CD4-positive, CD25-positive, alpha-beta regulatory T cell (primary cell): ENCODE data around the gene HEXA. TPM values are rescaled to one million over a fixed set of nuclear protein-coding genes. Genes with fewer than 3 reads are reported as not detected.
"Not testable (repeated sequence)": the region's sequence is repeated elsewhere in the genome, so short reads cannot be mapped to it uniquely, and the experiment has no call there.

Source experiments
- ATAC-seq, 2 donors: fragments of 150-1000 bp; cut with Tn5 transposase; one replicate each; pipeline ENCODE4 v1.10.0; 2021; ENCODE audit warnings: low read depth in 2 of 2, moderate number of reproducible peaks in 2 of 2, moderate library complexity in 1 of 2
- DNase-seq, 3 donors: peaks; one replicate each; pipeline versions ENCODE4 v3.0.0 to v3.0.0-alpha.2; 2012 to 2022; ENCODE audit warnings: mixed read lengths in 1 of 3
- H3K27ac ChIP-seq: one replicate; pipeline ENCODE4 v1.7.0; 2013; ENCODE audit warnings: mild to moderate bottlenecking, low read length; ENCODE audit not compliant: insufficient read depth, poor library complexity, severe bottlenecking
- H3K27me3 ChIP-seq: one replicate; pipeline ENCODE4 v1.7.0; 2013; ENCODE audit warnings: low read length; ENCODE audit not compliant: control insufficient read depth, insufficient read depth
- H3K36me3 ChIP-seq: one replicate; pipeline ENCODE4 v1.7.0; 2013; ENCODE audit warnings: mild to moderate bottlenecking, low read length, moderate library complexity; ENCODE audit not compliant: control insufficient read depth, insufficient read depth
- H3K4me1 ChIP-seq: 2 replicates; pipeline ENCODE4 v1.7.0; 2013; ENCODE audit warnings: mild to moderate bottlenecking, low read length; ENCODE audit not compliant: insufficient read depth, control insufficient read depth, poor library complexity, severe bottlenecking
- H3K4me3 ChIP-seq: one replicate; pipeline ENCODE4 v1.7.0; 2013; ENCODE audit warnings: low read depth, mild to moderate bottlenecking, low read length, moderate library complexity
- H3K9me3 ChIP-seq, 2 experiments: 1 replicate in 1 of 2; 2 replicates in 1 of 2; pipeline ENCODE4 v1.7.0; 2013; ENCODE audit warnings: low read length in 2 of 2, mild to moderate bottlenecking in 1 of 2, moderate library complexity in 1 of 2; ENCODE audit not compliant: control insufficient read depth in 2 of 2
- H3K27ac Mint-ChIP-seq, 3 donors: one replicate each; pipeline ENCODE4 v1.8.0; 2020 to 2022; ENCODE audit warnings: mild to moderate bottlenecking in 3 of 3, mixed read lengths in 3 of 3, moderate library complexity in 2 of 3
- H3K27me3 Mint-ChIP-seq: one replicate; pipeline ENCODE4 v1.8.0; 2022; ENCODE audit warnings: mild to moderate bottlenecking, mixed read lengths
- H3K36me3 Mint-ChIP-seq: one replicate; pipeline ENCODE4 v1.8.0; 2020; ENCODE audit warnings: mixed read lengths
- H3K4me1 Mint-ChIP-seq, 4 donors: one replicate each; pipeline ENCODE4 v1.8.0; 2020 to 2022; ENCODE audit warnings: mixed read lengths in 4 of 4, mild to moderate bottlenecking in 1 of 4
- H3K4me3 Mint-ChIP-seq, 4 donors: one replicate each; pipeline ENCODE4 v1.8.0; 2020 to 2022; ENCODE audit warnings: mild to moderate bottlenecking in 4 of 4, mixed read lengths in 4 of 4, moderate library complexity in 3 of 4
- H3K9me3 Mint-ChIP-seq, 7 donors: one replicate each; pipeline ENCODE4 v1.8.0; 2020 to 2022; ENCODE audit warnings: mixed read lengths in 7 of 7, mild to moderate bottlenecking in 3 of 7, moderate library complexity in 2 of 7
- polyA plus RNA-seq, 4 donors: library from polyadenylated mRNA; unstranded; fragments of 300-500 nt; fragmentation: Illumina TruSeq; gene quantifications; one replicate each; pipeline ENCODE4 v1.2.3, GENCODE V29; 2021
- total RNA-seq: library from RNA; stranded (reverse); gene quantifications from one replicate; pipeline ENCODE4 v1.2.3, GENCODE V29; 2022

HEXA gene
- total and polyA plus RNA-seq, 5 donors from 2014 or later: 81.9 to 97.4 (median 88.4) TPM

DNA sequence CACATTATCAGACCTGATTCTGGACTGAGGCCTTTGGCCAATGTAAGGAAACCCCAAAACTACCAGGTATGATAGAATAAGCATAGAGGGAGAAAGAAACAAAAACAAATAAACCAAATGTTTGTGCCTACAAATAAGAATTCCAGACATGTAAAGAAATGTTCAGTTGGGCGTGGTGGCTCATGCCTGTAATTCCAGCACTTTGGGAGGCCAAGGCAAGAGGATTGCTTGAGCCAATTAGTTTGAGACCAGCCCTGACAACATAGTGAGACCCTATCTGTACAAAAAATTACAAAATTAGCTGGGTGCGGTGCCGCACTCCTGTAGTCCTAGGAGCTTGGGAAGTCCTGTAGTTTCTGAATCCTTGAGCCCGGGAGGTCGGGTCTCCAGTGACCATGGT, 35.3 kb upstream of the HEXA start:
- H3K9me3 Mint-ChIP-seq: peaks cover 0 to 6% (median 0%) of the 10 kb centered on the region in 7 donors
- no peak overlapping the region for H3K4me3 ChIP-seq

GRCh38 chr15:72406936-72407335, 31.1 kb upstream of the HEXA start:
- ATAC-seq (no peak), DNase-seq (no peak)
- Histone ChIP-seq H3K27me3 (peaks cover 29% of the 10 kb centered on the region), H3K4me1 (no peaks in the 10 kb centered on the region), H3K27ac (no peak overlapping the region), H3K36me3 (no peaks in the 10 kb centered on the region), H3K9me3 (peaks cover 0 to 4% of the 10 kb centered on the region in 2 experiments), H3K4me3 (no peak overlapping the region)
- H3K4me1 Mint-ChIP-seq: no peaks in the 10 kb centered on the region
- H3K9me3 Mint-ChIP-seq: peaks cover 0 to 6% (median 0%) of the 10 kb centered on the region in 7 donors
- peaks cover 43% of the 10 kb centered on the region for H3K27me3 Mint-ChIP-seq
- H3K36me3 Mint-ChIP-seq: no peaks in the 10 kb centered on the region
- no peak overlapping the region for H3K4me3 Mint-ChIP-seq
- H3K27ac Mint-ChIP-seq: no peak overlapping the region

More for the DNA sequence above, 35.3 kb upstream of the HEXA start:
- Histone ChIP-seq H3K36me3 (no peaks in the 10 kb centered on the region), H3K4me1 (no peaks in the 10 kb centered on the region), H3K27me3 (peaks cover 19% of the 10 kb centered on the region), H3K9me3 (peaks cover 0 to 4% of the 10 kb centered on the region in 2 experiments), H3K27ac (no peak overlapping the region)
- DNase-seq (no peak), ATAC-seq (no peak)
- peaks cover 30% of the 10 kb centered on the region for H3K27me3 Mint-ChIP-seq
- no peak overlapping the region for H3K4me3 Mint-ChIP-seq
- H3K36me3 Mint-ChIP-seq: no peaks in the 10 kb centered on the region
- no peaks in the 10 kb centered on the region for H3K4me1 Mint-ChIP-seq
- H3K27ac Mint-ChIP-seq: no peak overlapping the region

GRCh38 chr15:72404841-72405240, 29.0 kb upstream of the HEXA start:
- H3K9me3 ChIP-seq: no peaks in the 10 kb centered on the region
- DNase-seq (no peak), ATAC-seq (no peak)
- peak overlapping the region in 1 of 3 donors; percentile 12 for H3K27ac Mint-ChIP-seq
- no peaks in the 10 kb centered on the region for H3K36me3 ChIP-seq
- peaks cover 40% of the 10 kb centered on the region for H3K27me3 Mint-ChIP-seq
- H3K9me3 Mint-ChIP-seq: peaks cover 0 to 3% (median 0%) of the 10 kb centered on the region in 7 donors
- H3K4me1 ChIP-seq: no peaks in the 10 kb centered on the region
- H3K4me1 Mint-ChIP-seq: no peaks in the 10 kb centered on the region
- no peak overlapping the region for H3K4me3 ChIP-seq
- H3K27me3 ChIP-seq: peaks cover 21% of the 10 kb centered on the region
- H3K36me3 Mint-ChIP-seq: no peaks in the 10 kb centered on the region
- no peak overlapping the region for H3K4me3 Mint-ChIP-seq
- no peak overlapping the region for H3K27ac ChIP-seq

GRCh38 chr15:72404356-72404755, 28.5 kb upstream of the HEXA start:
- DNase-seq (no peak), ATAC-seq (no peak)
- Mint-ChIP-seq H3K27ac (peak overlapping the region in 1 of 3 donors; percentile 12), H3K27me3 (peaks cover 35% of the 10 kb centered on the region), H3K4me1 (no peaks in the 10 kb centered on the region), H3K36me3 (no peaks in the 10 kb centered on the region), H3K9me3 (peaks cover 0 to 3% (median 0%) of the 10 kb centered on the region in 7 donors), H3K4me3 (no peak overlapping the region)
- H3K27ac ChIP-seq: no peak overlapping the region
- no peaks in the 10 kb centered on the region for H3K9me3 ChIP-seq
- no peaks in the 10 kb centered on the region for H3K4me1 ChIP-seq
- H3K27me3 ChIP-seq: peaks cover 21% of the 10 kb centered on the region
- H3K36me3 ChIP-seq: no peaks in the 10 kb centered on the region
- no peak overlapping the region for H3K4me3 ChIP-seq

DNA sequence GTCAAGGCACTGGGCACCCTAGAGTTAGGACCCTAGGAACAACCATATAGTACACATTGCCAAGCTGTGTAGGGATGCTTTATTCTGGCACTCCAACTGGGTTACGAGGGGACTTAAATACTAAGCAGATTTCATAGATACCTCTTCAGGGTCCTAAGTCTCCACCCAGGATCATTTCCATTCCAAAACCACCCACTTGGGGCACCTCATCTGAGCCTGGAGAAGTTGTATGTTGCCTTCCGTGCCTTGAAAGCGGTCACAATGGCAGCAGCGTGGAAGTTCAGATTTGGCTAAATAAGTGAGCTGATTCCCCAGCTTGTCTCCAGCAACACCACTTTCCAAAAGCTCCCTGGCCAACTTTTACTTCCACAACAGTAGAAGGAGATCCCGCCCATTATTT, 26.9 kb upstream of the HEXA start:
- no peaks in the 10 kb centered on the region for H3K36me3 Mint-ChIP-seq
- H3K36me3 ChIP-seq: no peaks in the 10 kb centered on the region
- H3K4me3 Mint-ChIP-seq: no peak overlapping the region
- no peaks in the 10 kb centered on the region for H3K4me1 Mint-ChIP-seq
- no peaks in the 10 kb centered on the region for H3K4me1 ChIP-seq
- peaks cover 36% of the 10 kb centered on the region for H3K27me3 Mint-ChIP-seq
- H3K27ac Mint-ChIP-seq: no peak overlapping the region
- H3K27me3 ChIP-seq: peaks cover 20% of the 10 kb centered on the region
- ATAC-seq (no peak), DNase-seq (no peak)
- H3K9me3 ChIP-seq: no peaks in the 10 kb centered on the region
- no peak overlapping the region for H3K4me3 ChIP-seq
- H3K9me3 Mint-ChIP-seq: peaks cover 0 to 3% (median 0%) of the 10 kb centered on the region in 7 donors
- no peak overlapping the region for H3K27ac ChIP-seq

- Histone ChIP-seq H3K36me3 (no peaks in the 10 kb centered on the region), H3K27me3 (peaks cover 2% of the 10 kb centered on the region), H3K27ac (no peak overlapping the region), H3K4me3 (no peak overlapping the region), H3K9me3 (no peaks in the 10 kb centered on the region), H3K4me1 (no peaks in the 10 kb centered on the region)
- Mint-ChIP-seq H3K4me3 (no peak overlapping the region), H3K9me3 (peaks cover 0 to 2% (median 0%) of the 10 kb centered on the region in 7 donors), H3K36me3 (no peaks in the 10 kb centered on the region), H3K27me3 (peaks cover 17% of the 10 kb centered on the region), H3K4me1 (no peaks in the 10 kb centered on the region), H3K27ac (no peak overlapping the region)
- DNase-seq: no peak
- no peak for ATAC-seq
These were observed 22.8 kb upstream of the HEXA start for GRCh38 chr15:72398648-72399047.

DNA sequence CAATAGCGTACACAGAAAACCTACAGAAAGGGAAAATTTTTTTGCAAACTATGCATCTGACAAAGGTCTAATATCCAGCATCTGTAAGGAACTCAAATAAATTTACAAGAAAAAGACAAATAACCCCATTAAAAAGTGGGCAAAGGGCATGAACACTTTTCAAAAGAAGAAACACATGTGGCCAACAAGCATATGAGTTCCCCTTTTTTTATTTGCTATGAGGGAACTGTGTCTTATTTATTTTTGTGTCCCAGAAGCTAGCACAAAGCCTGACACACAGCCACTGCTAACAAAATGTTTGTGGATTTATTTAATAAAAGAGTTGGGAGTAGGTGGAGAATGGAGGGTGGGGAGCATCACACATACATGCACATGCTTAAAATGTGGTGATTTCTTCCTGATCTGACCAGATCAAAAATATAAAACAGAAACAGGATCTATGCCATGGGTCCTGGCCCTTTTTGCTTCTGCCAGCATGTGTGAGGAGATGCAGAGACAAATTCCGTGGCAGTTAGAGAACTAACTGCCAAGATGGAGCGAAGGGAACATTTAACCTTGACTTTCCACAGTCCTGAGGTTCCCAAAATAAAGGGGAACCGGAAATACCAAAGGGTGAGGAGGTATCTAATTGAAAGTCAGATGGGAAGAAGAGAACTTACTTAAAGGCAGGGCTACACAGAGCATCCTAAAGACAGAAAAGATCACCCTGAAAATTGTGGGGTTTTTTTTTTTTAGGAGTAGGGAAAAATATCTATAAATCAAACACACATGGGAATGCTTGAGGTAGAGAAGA, 22.2 kb upstream of the HEXA start, which contains the start of gene TMEM202:
TMEM202 (plus strand) TSS at position 510 of the 793 bp plus-strand sequence; CDS start at position 532, 22 bp downstream.
- no peaks in the 10 kb centered on the region for H3K36me3 Mint-ChIP-seq
- H3K27me3 ChIP-seq: peaks cover 2% of the 10 kb centered on the region
- H3K27ac Mint-ChIP-seq: peak within 1 kb of the TSS in 1 of 3 donors; percentile 50
- no peak for DNase-seq
- H3K27me3 Mint-ChIP-seq: peaks cover 10% of the 10 kb centered on the region
- no peaks in the 10 kb centered on the region for H3K36me3 ChIP-seq
- H3K4me3 Mint-ChIP-seq: no peak within 1 kb of the TSS
- H3K27ac ChIP-seq: no peak within 1 kb of the TSS
- no peaks in the 10 kb centered on the region for H3K4me1 ChIP-seq
- no peaks in the 10 kb centered on the region for H3K4me1 Mint-ChIP-seq
- no peak within 1 kb of the TSS for H3K4me3 ChIP-seq
- peaks cover 0 to 2% (median 0%) of the 10 kb centered on the region in 7 donors for H3K9me3 Mint-ChIP-seq
- no peaks in the 10 kb centered on the region for H3K9me3 ChIP-seq
- ATAC-seq: no peak

DNA sequence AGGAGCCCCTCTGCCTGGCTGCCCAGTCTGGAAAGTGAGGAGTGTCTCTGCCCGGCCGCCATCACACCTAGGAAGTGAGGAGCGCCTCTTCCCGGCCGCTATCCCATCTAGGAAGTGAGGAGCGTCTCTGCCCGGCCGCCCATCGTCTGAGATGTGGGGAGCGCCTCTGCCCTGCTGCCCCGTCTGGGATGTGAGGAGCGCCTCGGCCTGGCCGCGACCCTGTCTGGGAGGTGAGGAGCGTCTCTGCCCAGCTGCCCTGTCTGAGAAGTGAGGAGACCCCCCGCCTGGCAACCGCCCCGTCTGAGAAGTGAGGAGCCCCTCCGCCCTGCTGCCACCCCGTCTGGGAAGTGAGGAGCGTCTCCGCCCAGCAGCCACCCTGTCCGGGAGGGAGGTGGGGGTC, 20.5 kb upstream of the HEXA start:
- not testable (repeated sequence) for H3K4me3 Mint-ChIP-seq, H3K4me1 Mint-ChIP-seq, DNase-seq, H3K27ac Mint-ChIP-seq, H3K27me3 ChIP-seq, H3K9me3 ChIP-seq, H3K9me3 Mint-ChIP-seq, H3K36me3 Mint-ChIP-seq, H3K4me1 ChIP-seq, H3K27me3 Mint-ChIP-seq, ATAC-seq, H3K4me3 ChIP-seq, H3K36me3 ChIP-seq, H3K27ac ChIP-seq
